IPS-11a (cell line): ENCODE results near the gene PPAT.

ENCODE experiments used
- H3K4me3 ChIP-seq: one replicate; pipeline ENCODE4 v1.5.1; 2013; ENCODE audit warnings: low read depth, low read length, control low read depth

Gene PPAT

DNA sequence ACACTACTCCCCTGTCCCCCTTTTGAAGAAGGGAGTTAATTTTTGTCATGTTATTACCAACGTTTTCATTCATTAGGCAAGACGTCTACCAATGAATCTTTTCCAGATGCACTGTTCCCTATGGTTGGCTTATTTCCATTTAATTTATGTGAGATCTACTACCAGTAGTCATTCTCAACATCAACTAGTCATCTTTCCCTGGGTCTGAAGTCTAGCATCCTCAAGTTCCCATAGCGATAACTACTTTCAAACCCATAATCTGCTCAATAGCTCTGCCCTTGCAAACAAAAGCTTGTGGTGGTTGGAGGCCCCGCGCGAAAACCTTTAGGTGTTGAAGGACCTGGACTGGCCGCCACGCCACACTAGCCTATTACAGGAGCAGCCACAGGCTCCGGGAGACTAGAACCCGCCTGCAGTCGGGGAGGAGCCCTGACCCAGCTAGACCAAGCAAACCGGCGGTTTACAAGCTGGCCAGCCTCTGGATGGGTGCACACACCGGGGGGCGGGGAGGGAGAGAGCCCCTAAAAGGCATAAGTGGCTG lies 746 bp downstream of the PPAT start:
- peak overlapping the region; percentile 74 for H3K4me3 ChIP-seq

DNA sequence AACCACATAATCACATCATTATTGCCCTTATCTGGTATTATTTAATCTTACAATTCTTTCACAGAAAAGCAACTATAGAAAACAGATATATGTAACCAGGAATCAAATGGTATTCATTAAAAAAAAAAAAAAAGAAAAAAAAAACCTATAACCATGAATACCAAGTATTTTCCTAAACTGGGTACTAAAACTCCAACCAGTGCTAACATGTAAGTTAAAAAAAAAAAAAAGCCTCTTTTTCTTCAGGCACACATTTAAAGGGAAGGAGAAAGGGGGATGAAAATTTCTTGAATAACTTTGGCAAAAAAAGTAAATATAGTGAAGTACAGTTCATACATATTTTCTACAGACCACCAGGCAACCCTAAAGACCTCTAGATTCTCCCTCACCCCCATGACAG lies 2.1 kb downstream of the PPAT start:
- no peak overlapping the region for H3K4me3 ChIP-seq

DNA sequence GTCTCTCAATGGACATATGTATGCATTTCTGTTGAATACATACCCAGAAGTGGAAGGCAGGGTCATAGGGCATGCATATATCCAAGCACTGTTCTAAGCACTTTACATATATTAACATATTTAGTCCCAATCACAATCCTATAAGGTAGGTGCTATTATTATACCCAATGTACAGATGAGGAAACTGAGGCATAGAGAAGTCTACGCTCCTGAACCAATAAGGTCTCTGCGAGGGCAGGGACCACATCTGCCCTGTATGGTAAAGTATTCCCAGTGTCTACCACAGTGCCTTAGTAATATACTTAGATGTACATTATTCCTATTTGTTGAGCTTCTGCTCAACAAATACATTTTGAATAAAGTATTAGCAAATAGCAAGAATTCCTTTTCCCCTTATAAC lies 5.2 kb downstream of the PPAT start:
- H3K4me3 ChIP-seq = no peak overlapping the region

DNA sequence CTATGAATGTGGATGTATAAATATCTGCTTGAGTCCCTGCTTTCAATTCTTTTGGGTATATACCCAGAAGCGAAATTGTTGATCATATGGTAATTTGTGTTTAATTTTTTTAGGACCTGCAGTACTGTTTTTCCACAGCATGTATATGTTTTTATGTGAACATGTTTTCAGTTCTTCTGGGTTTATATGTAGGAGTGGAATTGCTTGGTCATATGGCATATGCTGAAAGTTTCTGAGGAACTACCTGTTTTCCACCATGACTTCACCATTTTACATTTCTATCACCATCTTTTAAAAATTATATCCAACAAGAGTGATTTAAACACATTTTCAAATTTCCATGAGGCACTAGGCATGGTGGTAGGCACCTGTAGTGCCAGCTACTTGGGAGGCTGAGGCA lies 8.2 kb downstream of the PPAT start:
- H3K4me3 ChIP-seq = no peak overlapping the region

DNA sequence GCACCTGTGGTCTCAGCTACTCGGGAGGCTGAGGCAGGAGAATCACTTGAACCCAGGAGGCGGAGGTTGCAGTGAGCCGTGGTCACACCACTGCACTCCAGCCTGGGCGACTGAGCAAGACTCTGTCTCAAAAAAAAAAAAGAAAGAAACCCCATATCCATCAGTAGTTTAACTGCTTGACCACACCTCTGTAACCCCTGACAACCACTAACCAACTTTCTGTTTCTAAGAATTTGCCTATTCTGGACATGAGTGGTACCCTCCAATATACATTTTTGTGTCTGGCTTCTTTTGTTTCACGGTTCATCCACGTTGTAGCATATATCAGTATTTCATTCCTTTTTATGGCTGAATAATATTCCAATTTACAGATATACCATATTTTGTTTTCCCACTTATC lies 9.1 kb downstream of the PPAT start:
- no peak overlapping the region for H3K4me3 ChIP-seq

DNA sequence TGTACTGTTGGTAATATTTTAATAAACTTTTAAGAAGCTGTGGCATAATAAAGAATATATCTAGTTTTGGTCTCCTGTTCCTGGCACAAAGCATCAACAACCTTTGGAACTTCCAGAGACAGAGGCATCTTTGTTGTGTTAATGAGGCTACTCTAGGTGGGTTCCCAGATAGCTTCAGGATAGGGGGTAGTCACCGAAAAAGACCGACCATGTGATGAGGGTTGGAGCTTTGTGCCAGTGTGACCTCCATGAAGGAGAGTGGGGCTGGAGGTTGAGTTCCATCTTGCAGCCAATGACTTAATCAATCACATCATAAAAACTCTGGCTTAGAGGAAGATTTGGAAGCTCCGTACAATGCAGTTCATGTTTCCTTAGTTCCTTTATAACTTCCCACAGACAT lies 9.9 kb downstream of the PPAT start:
- H3K4me3 ChIP-seq = no peak overlapping the region

DNA sequence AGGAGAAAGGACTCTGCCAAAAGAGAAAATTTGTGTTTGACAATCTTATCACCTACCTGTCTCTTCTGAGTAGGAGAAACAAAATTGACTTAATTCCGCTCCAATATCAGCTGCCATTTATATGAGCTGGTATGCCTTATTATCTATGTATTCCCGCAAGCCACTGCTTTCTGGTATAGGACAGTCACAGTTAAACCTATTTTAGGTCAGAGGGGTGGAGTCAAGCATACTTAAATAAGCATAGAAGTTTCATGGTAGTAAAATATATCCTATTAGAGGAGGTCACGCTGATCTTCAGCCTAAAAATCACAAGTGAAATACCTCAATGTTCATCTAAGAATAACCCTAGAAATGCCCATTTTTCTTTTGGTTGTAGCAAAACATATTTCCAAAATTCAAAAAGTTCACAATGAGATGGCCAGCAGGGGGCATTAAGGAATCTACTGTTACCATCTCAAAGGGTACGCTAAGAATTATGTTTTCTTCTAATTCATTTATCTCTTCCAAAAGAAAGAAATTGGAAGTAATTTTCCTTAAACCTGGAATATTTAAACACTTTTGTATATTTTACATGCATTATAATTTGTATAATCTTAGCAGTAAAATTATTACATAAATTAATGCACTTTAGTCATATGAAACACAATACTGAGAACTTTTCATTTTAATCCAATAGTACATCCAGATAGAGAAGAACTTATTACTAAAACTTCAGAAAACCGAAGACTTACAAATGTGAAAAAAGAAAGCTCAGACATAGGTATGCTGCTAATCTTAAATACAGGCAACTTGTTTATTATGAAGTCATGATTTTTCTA lies 10.5 kb downstream of the PPAT start:
- H3K4me3 ChIP-seq = no peak overlapping the region

DNA sequence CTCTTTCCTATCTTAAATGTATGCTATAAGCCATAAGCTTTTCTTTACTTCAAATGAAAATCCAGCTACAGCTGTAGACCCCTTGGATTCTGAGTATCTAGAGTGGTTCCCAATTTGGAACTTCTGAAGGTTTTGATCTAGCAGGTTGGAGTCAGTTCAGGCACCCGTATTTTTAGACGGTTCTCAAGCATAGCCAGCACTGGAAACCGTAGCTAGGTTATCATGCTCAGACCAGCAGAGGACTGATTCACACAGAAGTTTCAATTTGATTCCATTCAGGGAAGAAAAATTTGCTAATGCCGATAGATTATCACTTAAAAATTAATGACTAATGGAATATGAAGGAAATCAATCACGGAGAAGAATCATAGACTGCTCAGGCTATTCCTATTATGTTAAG lies 11.2 kb downstream of the PPAT start:
- H3K4me3 ChIP-seq = no peak overlapping the region

DNA sequence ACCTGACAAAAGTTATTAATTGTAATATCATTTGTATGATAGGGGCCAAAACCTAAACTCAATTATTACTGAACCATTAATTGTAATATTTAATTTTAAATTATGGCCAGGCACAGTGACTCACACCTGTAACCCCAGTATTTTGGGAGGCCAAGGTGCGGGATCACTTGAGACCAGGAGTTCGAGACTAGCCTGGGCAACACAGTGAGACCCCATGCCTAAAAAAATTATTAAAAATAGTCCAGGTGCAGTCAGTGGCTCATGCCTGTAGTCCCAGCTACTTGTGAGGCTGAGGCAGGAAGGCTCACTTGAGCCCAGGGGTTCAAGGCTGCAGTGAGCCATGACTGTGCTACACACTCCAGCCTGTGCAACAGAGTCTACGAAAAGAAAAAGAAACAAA lies 18.0 kb downstream of the PPAT start:
- no peak overlapping the region for H3K4me3 ChIP-seq

DNA sequence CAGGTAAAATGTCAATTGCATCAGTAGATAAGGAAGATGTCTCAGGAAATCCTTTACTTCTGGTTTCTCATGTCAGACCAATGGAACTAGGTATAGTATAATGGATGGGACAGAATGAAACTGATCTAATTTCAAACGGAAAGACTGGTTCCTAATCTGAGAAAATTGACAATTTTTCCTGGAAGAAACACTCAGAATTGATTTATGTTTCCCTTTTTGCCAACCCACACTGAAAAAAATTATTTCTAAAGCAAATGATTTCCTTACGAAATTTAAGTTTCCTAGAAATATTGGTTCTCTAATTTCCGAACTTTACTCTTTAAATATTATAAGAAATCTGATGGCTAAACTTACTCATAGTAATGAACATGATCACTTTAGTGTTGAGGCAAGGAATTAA lies 19.1 kb downstream of the PPAT start:
- H3K4me3 ChIP-seq = no peak overlapping the region

DNA sequence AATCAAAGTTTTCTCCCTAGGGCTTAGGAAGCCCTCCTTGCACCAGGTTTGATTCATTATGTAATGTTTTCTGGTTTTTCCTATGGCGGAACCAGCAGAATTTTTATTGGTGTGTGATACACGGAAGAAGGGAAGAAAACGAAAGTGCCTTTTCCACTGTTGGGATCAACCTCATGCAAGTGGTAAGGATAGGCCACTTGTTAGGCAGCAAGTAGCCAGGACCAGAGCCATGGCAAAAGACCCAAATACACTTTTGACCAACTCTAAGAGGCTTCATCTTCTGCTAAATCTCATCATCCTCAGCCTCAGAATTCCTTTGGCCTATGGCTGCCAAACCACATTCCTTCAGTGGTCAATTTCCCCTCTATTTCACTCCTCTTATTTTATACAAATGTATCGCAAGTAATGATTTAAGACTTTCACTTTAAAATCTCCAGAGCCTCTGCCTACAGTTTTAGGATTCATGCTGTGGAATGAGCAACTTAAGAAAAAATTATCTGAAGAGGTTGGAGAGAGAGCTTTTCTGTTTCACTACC lies 21.2 kb downstream of the PPAT start:
- no peak overlapping the region for H3K4me3 ChIP-seq

DNA sequence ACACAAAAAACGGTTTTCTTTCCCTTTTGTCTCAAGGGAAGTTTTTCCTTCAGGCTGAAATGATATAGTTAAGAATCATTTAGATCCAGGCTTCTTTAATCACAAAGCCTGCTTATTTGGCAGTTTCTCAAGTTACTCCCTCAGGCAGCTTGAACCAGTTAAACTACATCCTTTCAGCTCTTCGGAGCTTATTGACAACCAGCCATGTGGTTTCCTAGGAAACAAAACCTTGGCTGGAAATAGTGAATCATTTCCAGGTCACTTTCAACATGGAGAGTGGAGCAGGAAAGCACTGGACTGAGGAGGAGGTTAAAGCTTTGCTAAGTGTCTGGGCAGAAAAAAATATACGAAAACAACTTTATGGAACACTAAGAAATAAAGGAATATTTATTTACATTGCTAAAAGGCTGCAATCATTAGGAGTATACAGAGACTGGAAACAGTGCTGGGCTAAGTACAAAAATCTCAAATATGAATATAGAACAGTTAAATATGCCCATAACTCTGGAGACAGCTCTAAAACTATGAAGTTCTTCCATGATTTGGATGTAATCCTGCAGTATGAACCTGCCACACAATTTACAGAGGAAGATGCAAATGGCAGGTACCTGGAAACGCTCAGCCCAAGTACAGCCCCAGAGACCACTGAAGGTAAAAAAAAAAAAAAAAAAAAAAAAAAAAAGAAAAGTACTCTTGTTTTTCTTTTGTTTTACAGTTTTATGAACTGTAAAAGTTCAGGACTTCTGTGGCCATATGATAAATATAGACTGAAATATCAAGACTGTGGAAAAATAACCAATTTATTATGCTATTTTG lies 25.0 kb downstream of the PPAT start:
- no peak overlapping the region for H3K4me3 ChIP-seq

DNA sequence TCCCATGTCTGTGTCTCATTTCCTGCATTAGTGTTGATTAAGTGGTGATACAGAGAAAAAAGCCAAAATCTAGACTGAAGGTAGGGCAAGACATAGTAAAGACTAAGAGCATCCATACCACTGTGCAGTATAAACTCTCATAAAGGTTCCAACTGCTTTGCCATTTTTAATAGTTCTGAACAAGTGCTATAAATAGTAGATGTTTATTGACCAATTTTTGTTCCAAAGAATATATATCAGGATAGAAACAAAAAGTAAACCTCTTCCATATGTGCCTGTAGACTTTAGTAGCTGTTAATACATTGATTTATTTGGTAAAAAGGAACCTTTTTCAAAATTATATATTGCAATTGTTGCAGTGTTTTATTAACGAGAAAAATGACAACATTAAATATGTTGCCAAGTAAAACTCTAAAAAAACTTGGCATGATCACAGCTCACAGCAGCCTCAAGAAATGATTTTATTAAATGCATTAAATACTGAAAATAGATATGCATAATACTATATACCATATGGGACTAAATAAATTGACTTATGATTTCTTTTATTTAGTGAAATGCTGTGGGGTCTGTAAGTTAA lies 25.8 kb downstream of the PPAT start:
- H3K4me3 ChIP-seq = no peak overlapping the region

DNA sequence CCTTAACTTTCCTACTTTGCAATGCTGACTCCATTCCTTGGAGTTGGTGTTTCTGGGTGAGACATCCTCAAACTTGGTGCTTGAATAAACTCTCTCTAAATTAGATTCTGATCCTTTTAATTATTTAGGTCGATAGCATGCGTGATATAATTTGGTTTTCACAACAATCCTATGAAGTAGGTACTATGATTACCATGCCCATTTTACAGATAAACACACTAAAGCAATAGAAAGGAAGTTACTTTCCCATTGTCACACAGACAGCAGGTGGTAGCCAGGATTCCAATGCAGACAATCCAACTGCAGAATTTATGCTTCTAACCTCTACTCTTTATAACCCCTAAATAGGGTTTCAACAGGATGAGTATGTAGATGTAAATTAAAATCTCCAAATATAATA lies 26.4 kb downstream of the PPAT start:
- no peak overlapping the region for H3K4me3 ChIP-seq

DNA sequence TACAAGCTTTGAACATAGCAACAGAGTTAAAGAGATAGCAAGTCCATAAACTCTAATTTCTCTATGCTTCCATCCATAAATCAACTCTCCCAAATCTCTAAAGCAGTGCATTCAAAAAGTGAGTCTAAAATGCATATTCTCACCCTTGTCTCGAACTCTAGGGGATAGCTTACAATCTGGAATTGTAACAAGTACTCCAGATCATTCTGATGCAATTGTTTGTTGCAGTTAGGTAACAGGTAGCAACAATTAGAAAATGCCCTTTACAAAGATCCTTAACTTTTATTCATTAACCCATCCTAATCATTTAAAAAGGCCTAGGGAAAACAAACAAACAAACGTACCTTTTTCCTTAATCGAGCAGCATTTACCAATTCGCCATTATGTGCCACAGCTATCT lies 29.3 kb downstream of the PPAT start:
- no peak overlapping the region for H3K4me3 ChIP-seq

DNA sequence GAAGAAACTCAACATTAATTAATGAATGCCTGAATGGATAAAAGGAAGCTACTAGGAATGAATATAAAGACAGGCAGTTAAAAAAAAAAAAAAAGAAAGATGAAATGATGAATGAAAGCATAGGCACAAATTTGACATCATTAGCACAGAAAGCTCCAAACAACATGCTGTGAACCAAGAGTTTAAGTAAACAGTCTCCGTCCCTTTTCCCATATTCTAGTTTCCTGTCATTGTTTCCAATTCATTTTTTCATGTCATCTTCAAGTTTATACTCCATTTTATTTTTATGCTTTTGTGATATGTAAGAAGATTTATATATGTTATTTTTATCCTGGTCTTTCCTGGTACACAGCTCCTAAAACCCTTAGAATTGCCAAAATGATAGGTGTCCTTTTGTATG lies 30.4 kb downstream of the PPAT start:
- no peak overlapping the region for H3K4me3 ChIP-seq

DNA sequence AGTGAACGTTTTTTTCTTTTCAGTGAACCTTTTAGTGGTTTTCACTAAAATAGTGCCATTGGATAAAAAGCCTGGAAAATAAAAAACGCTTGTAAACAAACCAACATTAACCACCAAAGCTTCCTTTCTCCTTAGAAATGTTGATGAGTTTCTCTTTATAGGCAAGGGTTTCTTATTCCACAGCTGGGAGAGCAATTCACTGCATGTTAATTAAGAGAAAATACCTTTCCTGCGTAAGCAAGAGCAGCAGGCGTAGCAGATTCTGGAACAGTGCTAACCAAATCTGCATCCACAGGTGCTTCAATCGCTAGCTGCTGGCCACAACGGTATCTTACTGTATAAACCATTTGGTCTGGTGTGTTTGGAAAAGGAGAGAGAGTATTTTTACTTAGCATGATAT lies 34.9 kb downstream of the PPAT start:
- no peak overlapping the region for H3K4me3 ChIP-seq

DNA sequence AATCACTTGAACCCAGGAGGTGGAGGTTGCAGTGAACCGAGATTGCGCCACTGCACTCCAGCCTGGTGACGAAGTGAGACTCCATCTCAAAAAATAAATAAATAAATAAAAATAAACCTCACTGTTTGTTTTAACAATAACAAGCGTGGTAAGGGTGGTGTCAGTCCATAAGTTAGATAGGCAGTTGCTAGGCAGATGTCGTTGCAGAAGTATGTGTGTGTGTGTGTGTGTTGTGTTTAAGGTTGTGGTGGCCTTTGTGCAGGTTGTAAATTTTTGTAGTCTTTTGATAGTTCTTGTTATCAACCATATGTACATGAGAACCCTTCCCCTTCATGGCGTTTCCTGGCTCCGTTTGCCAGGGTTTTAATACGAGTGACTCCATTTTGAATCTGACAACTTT lies 44.1 kb downstream of the PPAT start:
- no peak overlapping the region for H3K4me3 ChIP-seq

DNA sequence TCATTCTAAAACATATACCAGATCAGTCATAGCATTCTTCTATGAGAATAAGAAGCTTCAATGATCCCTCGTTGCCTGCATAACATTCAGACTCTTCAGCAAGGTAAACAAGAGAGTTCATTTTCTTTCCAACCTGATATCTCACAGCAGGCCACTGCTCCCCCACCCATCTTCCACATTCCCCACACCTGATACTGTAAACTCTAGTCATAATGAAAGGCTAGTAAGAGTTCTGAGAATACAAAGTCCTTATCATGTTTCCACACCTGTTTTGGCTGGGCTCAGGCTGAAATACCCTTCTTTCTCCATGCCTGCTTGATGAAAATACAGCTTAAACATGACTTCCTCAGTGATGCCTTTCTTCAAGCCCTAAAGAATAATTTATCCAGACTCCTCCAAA lies 45.9 kb downstream of the PPAT start:
- no peak overlapping the region for H3K4me3 ChIP-seq

DNA sequence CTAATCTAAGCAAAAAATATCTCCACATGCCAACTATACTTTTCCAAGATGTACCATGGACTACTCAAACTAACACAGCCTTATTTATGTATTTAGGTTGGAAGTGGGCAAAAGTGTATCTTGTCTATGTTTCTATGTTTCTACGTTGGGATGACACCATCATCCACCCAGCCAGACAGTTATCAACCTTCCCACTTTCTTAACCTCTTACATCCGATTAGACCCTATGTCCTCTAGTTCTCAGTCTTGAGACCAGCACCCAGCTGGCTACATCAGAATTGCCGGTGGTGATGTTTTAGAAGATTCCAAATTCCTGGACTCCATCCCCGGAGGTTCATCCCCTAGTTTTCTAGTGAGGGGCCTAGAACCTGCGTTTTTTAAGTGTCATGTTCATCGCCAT lies 47.1 kb downstream of the PPAT start:
- peak overlapping the region; percentile 92 for H3K4me3 ChIP-seq
